Esophagus (tissue), 2 donors: ENCODE measurements around the gene CNP. TPM values are rescaled to one million over a fixed set of nuclear protein-coding genes. Genes with fewer than 3 reads are reported as not detected.

Experiments
- H3K27ac ChIP-seq, 2 donors: one replicate each; pipeline ENCODE4 v1.5.1; 2013; ENCODE audit warnings: low read depth in 2 of 2, mild to moderate bottlenecking in 2 of 2, inconsistent platforms in 1 of 2, low read length in 1 of 2, moderate library complexity in 1 of 2
- H3K27me3 ChIP-seq, 2 donors: one replicate each; pipeline ENCODE4 v1.6.1; 2013; ENCODE audit warnings: low read length in 2 of 2, control low read depth in 1 of 2, mild to moderate bottlenecking in 1 of 2; ENCODE audit not compliant: insufficient read depth in 2 of 2, control insufficient read depth in 1 of 2
- H3K36me3 ChIP-seq, 2 donors: one replicate each; pipeline ENCODE4 v1.6.1; 2013; ENCODE audit warnings: low read length in 1 of 2; ENCODE audit not compliant: control insufficient read depth in 2 of 2, insufficient read depth in 2 of 2
- H3K4me1 ChIP-seq, 2 donors: one replicate each; pipeline ENCODE4 v1.6.1; 2013; ENCODE audit warnings: low read length in 1 of 2; ENCODE audit not compliant: control insufficient read depth in 2 of 2, insufficient read depth in 2 of 2
- H3K4me3 ChIP-seq, 2 donors: one replicate each; pipeline ENCODE4 v1.5.1; 2013; ENCODE audit warnings: low read length in 2 of 2, mild to moderate bottlenecking in 2 of 2, low read depth in 1 of 2, moderate library complexity in 1 of 2
- H3K9me3 ChIP-seq, 2 donors: one replicate each; pipeline ENCODE4 v1.6.1; 2013; ENCODE audit warnings: mild to moderate bottlenecking in 2 of 2, low read depth in 1 of 2, low read length in 1 of 2, moderate library complexity in 1 of 2; ENCODE audit not compliant: control insufficient read depth in 2 of 2, insufficient read depth in 1 of 2
- WGBS, 2 donors: extraction: QIAGEN DNeasy Blood & Tissue Kit; methylation state at CpG; one replicate each; pipeline ENCODE4 v1.1.7; 2013; 5-methylcytosine and 5-hydroxymethylcytosine counted together
- polyA plus RNA-seq, 2 donors: library from polyadenylated mRNA; stranded (reverse); fragments of 200-250 nt; gene quantifications; one replicate each; pipeline ENCODE4 v1.2.3, GENCODE V29; 2013
- donor health status: healthy with polysubstance abuse.
- donor health status: Bipolar disorder and iron deficiency.

The CNP gene
- polyA plus RNA-seq, 2 donors = 45.2 to 49.1 TPM

GRCh38 chr17:41941168-41941567 is 25.4 kb upstream of the CNP start:
- WGBS, 2 donors = 82 to 88% methylated on average over 5 of the region's 5 CpGs

GRCh38 chr17:41942626-41943373 is 23.8 kb upstream of the CNP start:
- Histone ChIP-seq H3K9me3 (no peaks in the 10 kb centered on the region), H3K27ac (no peak overlapping the region), H3K4me3 (no peak overlapping the region), H3K27me3 (no peaks in the 10 kb centered on the region), H3K36me3 (no peaks in the 10 kb centered on the region), H3K4me1 (no peaks in the 10 kb centered on the region)
- WGBS, 2 donors = 87 to 93% methylated on average over 8 of the region's 8 CpGs

More at GRCh38 chr17:41941168-41941567, 25.4 kb upstream of the CNP start:
- no peak overlapping the region for H3K27ac ChIP-seq
- H3K27me3 ChIP-seq = no peaks in the 10 kb centered on the region
- no peaks in the 10 kb centered on the region for H3K36me3 ChIP-seq
- H3K4me1 ChIP-seq = no peaks in the 10 kb centered on the region
- no peak overlapping the region for H3K4me3 ChIP-seq
- no peaks in the 10 kb centered on the region for H3K9me3 ChIP-seq

- Histone ChIP-seq H3K4me3 (no peak overlapping the region), H3K4me1 (no peaks in the 10 kb centered on the region), H3K27me3 (no peaks in the 10 kb centered on the region), H3K27ac (no peak overlapping the region), H3K9me3 (no peaks in the 10 kb centered on the region), H3K36me3 (no peaks in the 10 kb centered on the region)
- WGBS, 2 donors = 93% methylated on average over 3 of the region's 3 CpGs
These were observed 23.1 kb upstream of the CNP start for GRCh38 chr17:41943492-41943891.

- Histone ChIP-seq H3K27ac (no peak overlapping the region), H3K4me1 (no peaks in the 10 kb centered on the region), H3K4me3 (no peak overlapping the region), H3K36me3 (no peaks in the 10 kb centered on the region), H3K27me3 (no peaks in the 10 kb centered on the region), H3K9me3 (no peaks in the 10 kb centered on the region)
- 69 to 76% methylated on average over 3 of the region's 3 CpGs for WGBS, 2 donors
These were observed 21.7 kb upstream of the CNP start for GRCh38 chr17:41944943-41945342.

GRCh38 chr17:41948762-41949460 is 17.7 kb upstream of the CNP start:
- 79 to 80% methylated on average over 11 of the region's 11 CpGs for WGBS, 2 donors
- Histone ChIP-seq H3K4me1 (no peaks in the 10 kb centered on the region), H3K9me3 (no peaks in the 10 kb centered on the region), H3K36me3 (no peaks in the 10 kb centered on the region), H3K27me3 (no peaks in the 10 kb centered on the region), H3K4me3 (no peak overlapping the region), H3K27ac (no peak overlapping the region)

- Histone ChIP-seq H3K27me3 (no peaks in the 10 kb centered on the region), H3K9me3 (no peaks in the 10 kb centered on the region), H3K27ac (no peak overlapping the region), H3K36me3 (no peaks in the 10 kb centered on the region), H3K4me3 (no peak overlapping the region), H3K4me1 (no peaks in the 10 kb centered on the region)
- 83 to 91% methylated on average over 6 of the region's 6 CpGs for WGBS, 2 donors
These were observed 10.1 kb upstream of the CNP start for GRCh38 chr17:41956522-41956921.

- H3K4me1 ChIP-seq = no peaks in the 10 kb centered on the region
- H3K27ac ChIP-seq = no peak overlapping the region
- no peaks in the 10 kb centered on the region for H3K27me3 ChIP-seq
- no peak overlapping the region for H3K4me3 ChIP-seq
- no peaks in the 10 kb centered on the region for H3K9me3 ChIP-seq
- H3K36me3 ChIP-seq = no peaks in the 10 kb centered on the region
- 75 to 79% methylated on average over 11 of the region's 11 CpGs for WGBS, 2 donors
These were observed 9.3 kb upstream of the CNP start for GRCh38 chr17:41957031-41957868.

GRCh38 chr17:41957869-41958439 is 8.6 kb upstream of the CNP start:
- no peak overlapping the region for H3K27ac ChIP-seq
- no peaks in the 10 kb centered on the region for H3K4me1 ChIP-seq
- WGBS, 2 donors = 76 to 86% methylated on average over 6 of the region's 6 CpGs

GRCh38 chr17:41959030-41959335 is 7.6 kb upstream of the CNP start:
- H3K27ac ChIP-seq = no peak overlapping the region
- WGBS, 2 donors = 69 to 78% methylated on average over 2 of the region's 2 CpGs
- no peaks in the 10 kb centered on the region for H3K27me3 ChIP-seq
- H3K9me3 ChIP-seq = no peaks in the 10 kb centered on the region
- H3K4me3 ChIP-seq = no peak overlapping the region
- H3K36me3 ChIP-seq = no peaks in the 10 kb centered on the region
- no peaks in the 10 kb centered on the region for H3K4me1 ChIP-seq

More at GRCh38 chr17:41957869-41958439, 8.6 kb upstream of the CNP start:
- no peaks in the 10 kb centered on the region for H3K9me3 ChIP-seq
- no peak overlapping the region for H3K4me3 ChIP-seq
- no peaks in the 10 kb centered on the region for H3K27me3 ChIP-seq
- no peaks in the 10 kb centered on the region for H3K36me3 ChIP-seq
